ENCODE results near the gene SLC41A2.
"Not testable (repeated sequence)": the region's sequence is repeated elsewhere in the genome, so short reads cannot be mapped to it uniquely, and the experiment has no call there.

Gene SLC41A2, protein sequence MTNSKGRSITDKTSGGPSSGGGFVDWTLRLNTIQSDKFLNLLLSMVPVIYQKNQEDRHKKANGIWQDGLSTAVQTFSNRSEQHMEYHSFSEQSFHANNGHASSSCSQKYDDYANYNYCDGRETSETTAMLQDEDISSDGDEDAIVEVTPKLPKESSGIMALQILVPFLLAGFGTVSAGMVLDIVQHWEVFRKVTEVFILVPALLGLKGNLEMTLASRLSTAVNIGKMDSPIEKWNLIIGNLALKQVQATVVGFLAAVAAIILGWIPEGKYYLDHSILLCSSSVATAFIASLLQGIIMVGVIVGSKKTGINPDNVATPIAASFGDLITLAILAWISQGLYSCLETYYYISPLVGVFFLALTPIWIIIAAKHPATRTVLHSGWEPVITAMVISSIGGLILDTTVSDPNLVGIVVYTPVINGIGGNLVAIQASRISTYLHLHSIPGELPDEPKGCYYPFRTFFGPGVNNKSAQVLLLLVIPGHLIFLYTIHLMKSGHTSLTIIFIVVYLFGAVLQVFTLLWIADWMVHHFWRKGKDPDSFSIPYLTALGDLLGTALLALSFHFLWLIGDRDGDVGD

DNA sequence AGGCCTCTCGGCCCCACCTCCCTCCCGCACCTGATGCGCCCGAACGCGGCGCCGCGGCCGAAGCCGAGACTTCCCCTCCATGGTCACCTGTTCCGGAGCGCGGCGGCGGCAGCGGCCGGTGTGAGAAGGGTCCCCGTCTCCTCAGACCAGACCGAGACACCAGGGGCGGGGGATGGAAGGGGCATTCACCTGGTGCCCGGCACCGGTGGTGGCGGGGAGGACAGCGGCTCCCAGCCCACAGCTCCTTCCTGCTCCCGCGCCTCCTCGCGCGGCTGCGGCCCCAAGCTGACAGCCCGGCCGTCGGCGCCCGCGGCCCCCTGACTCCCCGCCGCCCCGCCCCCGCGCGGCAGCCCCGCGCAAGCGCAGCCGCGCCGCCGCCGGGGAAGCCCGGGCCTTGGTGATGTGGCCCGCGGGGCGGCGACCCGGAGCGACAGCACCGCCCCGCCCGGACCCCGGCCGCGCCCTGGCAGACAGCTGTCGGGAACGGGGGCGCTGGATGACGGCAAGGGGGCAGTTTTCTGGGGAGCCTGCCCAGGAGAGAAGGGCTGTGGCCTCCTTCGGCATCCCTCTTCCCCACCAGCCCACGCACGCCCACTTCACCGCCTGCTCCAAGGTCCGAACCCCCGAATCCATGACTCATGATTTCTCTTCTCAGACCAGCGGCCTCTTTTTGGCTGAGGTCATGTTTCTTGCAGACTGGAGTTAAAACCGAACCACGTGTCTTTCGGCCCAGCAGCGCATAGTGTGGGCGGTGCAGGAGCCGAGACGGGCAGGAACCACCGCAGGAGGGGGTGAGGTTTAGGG, at the start of gene SLC41A2:
TSS of gene SLC41A2 (minus strand) at position 290 of the 804 bp plus-strand sequence. CDS start 29,763 bp downstream, outside the sequence.
- peak in 1 of 2 experiments; percentile 68 for DNase-seq

DNA sequence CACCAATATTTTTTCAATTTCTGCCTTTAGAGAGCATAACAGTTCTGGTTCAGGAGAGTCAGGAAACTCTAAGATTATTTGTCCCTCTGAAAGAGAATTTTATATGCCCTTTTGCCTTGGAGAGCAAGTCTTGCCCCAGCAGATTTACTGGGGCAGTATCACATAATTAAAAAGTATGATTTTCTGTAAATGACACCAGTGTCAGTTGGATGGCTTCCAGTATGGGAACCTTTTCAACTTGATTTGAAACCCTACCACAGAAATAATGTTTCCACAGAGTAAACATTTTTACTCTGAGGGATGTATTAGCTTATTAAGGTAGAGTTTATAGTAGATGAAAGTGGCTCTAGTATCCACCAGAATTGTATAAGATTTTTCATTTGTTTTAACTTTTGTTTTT, 43.4 kb upstream of the SLC41A2 start:
- no peak for DNase-seq

DNA sequence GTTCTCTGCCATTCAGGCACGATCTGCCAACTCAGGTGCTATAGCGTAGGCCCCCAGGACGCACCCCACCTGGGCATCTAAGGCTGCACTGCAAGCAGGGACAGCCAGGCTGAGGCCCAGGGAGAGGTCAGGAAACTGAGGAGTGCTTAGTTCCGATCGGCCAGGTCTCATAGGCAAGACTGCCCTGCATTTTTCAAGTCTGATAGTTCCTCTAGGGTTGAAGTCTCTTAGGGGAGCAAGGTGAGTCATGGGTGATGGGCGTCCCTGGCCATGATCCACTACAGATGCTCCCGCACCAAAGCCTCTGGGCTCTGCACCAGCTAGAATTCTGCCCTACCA, 41.2 kb upstream of the SLC41A2 start:
- no peak for DNase-seq

DNA sequence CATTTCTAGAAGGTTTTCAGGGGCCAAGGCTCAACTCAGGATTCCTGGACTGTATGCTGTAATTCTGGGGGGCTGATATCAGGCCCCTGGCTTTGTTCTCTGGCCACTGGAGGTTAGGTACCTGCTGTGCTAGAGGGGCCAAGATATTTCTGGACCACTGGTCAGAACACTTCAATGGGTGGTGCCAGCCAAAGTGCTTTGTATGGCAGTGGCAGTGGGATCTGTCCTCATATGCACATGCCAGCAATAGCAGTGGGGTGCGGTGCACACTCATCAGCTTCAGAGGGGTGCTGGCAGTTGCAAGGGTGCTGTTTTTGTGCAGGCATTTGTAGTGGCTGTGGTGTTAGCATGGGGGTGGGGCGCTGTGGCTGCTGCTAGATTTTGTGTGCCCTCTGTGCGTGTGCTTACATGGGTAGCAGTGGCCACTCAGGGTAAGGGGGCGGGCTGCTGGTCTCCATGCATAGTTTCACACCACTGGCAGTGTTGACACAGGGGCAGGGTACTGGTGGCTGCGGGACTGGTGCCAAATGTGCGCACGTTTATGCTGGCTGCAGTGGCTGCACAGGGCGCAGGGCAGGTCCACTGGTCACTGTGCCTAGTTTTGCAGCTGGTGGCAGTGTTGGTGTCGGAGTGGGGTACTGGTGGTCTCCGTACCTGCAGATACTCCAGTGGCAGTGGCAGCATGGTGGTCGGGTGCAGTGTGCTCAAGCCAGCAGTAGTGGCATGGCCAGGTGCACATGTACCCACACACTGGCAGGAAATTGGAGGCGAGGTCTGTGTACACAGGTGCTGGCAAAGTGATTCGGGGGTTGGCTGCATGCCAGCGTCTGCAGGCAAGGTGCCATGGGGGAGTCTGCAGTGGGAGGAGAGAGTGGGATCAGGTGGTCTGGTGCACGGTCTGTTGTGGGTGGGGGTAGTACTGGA, 40.6 kb upstream of the SLC41A2 start:
- DNase-seq, result peak in 1 of 2 experiments; percentile 26

DNA sequence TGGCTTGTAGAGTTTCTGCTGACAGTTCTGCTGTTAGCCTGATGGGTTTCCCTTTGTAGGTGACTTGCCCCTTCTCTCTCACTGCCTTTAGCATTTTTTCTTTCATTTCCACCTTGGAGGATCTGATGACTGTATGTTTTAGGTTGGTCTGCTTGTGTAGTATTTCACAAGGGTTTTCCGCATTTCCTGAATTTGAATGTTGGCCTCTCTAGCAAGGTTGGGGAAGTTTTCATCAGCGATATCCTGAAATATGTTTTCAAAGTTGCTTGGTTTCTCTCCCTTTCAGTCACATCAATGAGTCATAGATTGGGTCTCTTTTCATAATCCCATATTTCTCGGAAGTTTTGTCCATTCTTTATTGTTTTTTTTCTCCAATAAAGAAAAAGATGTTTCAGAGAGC, 39.5 kb upstream of the SLC41A2 start:
- no peak for DNase-seq

DNA sequence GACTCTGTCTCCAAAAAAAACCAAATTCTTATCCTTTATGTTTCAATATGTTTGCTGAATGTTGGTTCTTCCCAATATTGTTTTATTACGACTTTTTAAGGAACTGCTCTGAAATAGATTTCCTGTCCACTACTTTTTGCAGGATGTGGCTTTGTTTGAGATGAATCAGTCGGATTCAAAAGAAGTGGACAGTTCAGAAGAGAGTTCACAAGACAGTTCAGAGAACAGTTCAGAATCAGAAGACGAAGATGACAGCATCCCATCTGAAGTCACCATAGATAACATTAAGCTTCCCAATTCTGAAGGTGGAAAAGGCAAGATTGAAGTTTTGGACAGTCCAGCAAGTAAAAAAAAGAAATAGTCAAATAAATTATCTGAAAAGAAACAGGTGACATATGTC, 36.2 kb upstream of the SLC41A2 start:
- no peak for DNase-seq

DNA sequence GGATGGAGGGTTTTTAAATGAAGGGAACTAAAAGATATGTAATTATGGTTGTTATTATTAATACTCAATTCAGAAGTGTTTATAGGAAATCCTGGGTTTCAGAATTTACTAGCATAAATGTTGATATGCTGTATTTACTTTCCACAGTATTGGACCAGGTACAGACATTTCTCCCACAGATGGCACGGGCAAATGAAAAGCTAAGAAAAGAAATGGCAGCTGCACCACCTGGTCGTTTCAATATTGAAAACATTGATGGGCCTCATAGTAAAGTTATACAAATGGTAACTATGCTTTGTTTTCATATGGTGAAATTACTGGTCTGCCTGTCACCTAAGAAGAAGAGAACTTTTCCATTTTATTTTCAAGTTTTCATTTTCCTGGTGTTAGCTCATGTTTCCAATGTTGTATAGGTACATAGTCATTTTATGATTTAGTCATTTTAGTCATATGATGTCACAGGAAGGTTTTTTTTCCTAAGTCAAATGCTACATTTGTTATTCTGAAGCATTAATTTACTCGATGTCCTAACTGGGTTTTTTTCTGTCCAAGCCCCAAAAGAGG, 33.6 kb upstream of the SLC41A2 start:
- DNase-seq, result no peak

DNA sequence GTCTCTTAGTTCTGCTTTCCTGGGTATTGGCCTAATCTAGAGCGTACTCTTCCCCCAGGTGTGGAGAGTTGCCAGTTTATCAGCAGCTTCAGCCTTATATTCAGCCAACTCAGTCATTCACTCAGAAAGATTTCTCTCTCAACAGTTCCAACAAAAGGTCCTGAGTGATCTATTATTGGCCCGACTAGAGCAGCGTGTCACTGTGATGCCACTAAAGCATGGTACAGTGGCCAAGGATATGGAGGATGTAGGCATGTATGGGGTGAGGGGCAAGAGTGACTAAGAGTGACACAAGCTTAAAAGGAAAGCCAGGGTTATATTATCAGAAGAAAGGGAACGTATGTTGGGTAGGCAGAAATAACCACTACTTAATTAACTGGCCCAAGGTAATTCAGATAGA, 32.9 kb upstream of the SLC41A2 start:
- DNase-seq, result no peak

DNA sequence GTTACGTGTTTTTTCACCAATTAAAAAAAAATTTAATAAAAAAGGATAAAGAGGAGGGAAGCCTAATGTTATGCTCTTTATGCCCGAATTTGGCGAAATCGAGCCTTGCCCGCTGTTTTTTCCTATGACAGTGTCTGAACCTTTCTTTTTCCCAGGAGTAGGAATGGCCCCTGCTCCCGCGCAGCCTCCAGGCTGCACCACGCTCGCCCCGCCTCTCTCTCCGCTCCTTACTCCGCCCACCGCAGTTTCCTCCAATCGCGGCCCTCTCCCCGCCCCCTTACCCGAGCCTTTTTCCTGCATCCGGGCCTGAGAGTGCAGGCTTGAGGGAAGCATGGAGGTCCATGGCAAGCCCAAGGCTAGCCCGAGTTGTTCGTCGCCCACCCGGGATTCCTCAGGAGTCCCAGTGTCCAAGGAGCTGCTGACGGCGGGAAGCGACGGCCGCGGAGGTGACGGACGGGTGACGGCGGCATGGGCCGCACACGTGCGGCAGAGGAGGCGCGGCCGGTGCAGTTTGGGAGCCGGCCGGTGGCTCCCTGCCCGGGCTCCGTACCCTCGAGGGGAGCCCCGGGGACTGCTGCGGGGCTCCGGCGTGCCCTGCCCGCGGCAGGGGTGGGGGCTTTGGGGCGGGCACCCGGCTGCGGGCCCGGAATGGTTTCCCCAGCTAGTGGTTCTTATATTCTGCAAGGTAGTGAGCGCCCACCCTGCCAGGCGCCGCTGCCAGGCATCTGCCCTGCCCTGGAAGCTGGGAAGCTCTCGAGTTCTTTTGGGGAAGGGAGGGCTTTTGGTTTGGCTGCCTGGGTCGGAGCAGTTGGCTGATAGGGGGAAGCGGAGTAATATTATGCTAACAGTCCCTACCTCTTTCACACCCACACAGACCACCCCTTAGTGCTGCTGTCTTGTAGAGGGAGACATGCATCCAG, 28.2 kb upstream of the SLC41A2 start, which contains the start of gene NOPCHAP1:
TSS of gene NOPCHAP1 (plus strand) at position 295 of the 920 bp plus-strand sequence. CDS start at position 332, 37 bp downstream.
- peak; percentile 74 to 95 for DNase-seq

DNA sequence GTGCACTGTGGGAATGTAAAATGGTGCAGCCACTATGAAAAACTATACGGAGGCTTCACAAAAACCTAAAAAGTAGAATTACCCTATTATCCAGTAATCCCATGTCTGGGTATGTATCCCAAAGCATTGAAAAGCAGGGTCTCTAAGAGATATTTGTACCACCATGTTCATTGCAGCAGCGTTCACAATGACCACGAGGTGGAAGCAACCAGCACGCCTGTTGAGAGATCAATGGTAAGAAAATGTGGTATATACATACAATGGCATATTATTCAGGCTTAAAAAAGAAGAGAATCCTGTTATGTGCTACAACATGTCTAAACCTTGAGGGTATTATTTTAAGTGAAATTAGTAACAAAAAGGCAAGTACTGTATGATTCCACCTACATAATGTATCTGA, 27.1 kb upstream of the SLC41A2 start:
- DNase-seq, result peak; percentile 3 to 22

DNA sequence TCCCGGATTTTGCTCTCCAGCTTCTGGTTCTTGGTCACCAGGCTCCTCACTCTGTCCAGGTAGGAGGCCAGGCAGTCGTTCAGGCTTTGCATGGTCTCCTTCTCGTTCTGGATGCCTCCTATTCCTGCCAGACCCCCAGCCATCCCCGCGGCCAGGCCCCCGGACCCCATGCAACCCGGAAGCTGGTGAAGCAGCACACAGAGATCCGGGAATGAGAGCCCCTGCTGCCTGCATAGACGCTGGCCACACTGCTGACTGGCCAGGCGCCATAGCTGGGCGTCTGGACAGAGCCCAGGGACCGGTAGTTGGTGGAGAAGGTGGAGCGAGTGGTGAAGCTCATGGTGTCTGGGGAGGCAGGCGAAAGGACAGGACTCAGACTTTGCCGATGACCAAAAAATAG, 19.6 kb upstream of the SLC41A2 start:
- DNase-seq, result not testable (repeated sequence)

DNA sequence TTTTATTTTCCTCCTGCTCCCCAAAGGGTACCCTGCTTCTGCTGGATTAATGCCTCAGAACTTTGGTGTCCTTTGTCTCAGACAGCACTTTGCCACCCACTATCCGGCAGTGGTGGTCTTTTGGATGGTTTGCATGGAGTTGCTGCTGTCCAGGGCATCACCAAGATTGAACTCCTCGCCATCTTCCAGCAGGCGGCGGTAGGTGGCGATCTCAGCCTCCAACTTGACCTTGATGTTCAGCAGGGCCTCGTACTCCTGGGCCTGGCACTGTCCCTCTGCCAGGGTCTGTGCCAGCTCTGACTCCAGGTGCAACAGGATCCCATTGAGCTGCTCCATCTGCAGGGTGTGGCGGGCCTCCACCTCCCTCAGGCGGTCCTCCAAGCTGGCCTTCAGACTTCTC, 18.6 kb upstream of the SLC41A2 start:
- DNase-seq, result no peak

DNA sequence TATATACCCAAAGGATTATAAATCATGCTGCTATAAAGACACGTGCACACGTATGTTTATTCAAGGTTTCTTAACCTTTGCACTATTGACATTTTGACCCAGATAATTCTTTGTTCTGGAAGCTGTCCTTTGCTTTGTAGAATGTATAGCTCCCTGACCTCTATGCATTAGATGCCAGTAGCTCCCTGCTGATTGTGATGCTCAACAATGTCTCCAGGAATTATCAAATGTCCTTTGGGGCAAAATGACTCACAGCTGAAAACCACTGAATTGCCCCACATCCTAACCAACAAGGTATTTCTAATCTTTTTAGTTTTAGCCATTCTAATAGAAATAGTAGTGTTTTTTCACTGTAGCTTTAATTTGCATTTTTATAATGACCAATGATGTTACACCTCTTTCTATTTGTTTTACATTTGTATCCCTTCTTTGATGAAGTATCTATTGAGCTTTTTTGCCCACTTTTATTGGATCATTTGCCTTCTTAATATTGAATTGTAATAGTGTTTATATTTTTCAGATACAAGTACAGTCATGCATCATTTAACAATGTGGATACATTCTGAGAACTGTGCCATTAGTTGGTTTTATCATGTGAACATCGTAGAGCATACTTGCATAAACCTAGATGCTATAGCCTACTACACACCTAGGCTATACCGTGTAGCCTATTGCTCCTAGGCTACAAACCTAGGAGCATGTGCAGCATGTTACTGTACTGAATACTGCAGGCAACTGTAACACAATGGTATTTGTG, 17.7 kb upstream of the SLC41A2 start:
- DNase-seq, result no peak

DNA sequence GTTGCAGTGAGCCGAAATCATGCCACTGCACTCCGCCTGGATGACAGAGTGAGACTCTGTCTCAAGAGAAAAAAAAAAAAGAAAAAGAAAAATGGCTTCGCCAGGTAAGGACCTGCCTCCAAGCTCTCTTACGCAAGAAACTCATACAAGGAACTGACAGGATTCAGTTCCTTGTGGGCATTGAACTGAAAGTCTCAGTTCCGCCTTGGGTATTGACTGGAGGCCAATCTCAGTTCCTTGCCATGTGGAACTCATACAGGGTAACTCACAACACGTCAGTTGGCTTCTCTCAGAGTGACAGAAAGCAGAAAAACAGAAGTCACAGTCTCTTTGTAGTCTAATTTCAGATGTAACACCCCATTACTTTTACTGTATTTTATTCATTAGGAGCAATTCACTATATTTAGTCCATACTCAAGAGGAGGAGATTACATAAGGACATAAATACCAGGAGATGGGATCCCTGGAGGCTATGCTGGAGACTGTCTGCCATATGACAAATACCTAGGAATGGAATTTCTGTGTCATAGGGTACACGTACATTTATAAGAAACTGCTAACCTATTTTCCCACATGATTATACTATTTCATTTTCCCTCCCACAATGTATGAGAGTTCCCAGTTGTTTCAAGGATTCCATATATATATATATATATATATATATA, 16.7 kb upstream of the SLC41A2 start:
- no peak for DNase-seq

DNA sequence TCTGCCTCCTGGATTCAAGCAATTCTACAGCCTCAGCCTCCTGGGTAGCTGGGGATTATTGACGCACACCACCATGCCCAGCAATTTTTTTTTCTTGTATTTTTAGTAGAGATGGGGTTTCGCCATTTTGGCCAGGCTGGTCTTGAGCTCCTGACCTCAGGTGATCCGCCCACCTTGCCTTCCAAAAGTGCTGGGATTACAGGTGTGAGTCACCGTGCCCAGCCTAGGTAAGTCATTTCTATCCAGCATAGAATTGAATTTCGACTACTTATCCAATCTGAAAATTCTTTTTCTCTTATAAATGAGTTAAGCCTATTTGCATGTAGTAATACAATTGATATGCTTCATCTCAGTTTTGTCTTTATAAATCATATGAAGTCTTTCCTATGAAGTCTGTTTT, 15.2 kb upstream of the SLC41A2 start:
- no peak for DNase-seq

DNA sequence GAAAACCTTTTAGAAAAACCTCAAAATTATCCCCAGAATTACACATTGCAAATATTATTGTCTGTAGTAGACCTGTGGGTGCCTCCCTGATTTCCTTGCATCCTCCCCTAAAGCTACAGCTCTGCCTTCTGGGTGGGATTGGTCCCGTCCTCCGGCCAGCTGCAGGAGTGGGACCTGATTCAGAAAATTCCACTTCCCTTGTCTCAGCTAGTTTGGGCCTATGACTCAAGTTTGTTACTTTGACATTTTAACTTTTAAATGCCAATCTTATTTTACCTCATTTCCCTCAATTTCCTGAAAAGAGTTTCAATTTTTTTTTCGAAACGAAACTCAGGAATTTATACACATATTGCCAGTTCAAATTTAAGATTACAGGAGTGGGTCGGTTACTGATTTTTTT, 13.2 kb upstream of the SLC41A2 start:
- DNase-seq, result no peak

DNA sequence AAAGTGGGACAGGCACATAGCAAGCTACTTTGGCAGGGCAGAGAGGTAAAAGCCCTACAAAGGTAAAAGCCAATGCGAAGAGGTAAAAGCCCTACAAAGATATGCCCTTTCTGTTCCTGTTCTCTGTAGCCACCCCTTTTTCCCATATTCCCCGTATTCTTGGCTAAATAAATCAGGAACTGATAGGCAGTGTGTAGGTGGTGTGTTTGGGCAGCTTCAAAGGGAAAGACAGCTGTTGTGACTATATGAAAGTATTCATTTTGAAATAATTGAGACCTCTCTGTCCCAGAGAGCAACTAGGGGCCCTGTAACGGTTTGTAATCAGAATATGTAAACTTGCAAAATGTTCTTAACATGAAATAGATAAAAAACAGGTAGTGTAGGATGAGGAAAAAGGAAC, 11.3 kb upstream of the SLC41A2 start:
- no peak for DNase-seq

DNA sequence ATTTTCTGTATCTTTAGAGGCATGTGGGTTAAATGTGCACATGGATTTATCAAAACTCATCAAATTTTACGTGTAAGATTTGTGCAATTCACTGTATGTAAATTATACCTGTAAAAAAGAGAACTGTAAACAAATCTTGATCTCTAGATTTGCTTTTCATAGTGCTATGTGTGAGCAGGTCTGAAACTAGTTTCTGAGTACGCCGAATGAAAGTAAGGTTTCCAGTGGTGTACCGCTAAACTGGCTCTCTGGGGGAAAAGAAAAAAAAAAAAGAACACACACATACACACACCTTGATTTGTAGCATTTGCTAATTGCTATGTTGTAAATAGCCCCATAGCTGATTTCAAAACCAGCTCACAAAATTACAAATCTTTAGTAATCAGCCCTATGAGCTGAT, 8.6 kb upstream of the SLC41A2 start:
- no peak for DNase-seq

DNA sequence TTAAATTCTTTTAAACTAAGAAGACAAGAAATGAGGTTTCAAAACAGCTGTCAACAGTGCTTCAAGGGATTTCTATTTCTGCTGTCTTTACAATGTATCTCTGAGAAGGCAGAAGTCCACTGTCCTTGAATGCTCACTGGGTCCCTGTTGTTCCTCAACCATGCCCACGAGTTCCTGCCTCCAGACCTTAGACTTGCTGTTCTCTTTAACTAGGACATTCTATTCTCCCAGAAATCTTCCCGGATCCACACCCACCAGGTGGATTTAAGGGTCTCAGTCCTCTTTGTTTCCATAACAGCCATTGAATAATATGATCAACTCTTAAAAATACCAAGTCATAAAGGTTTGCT, 6.7 kb upstream of the SLC41A2 start:
- DNase-seq, result no peak
